Epithelial cell of esophagus (primary cell): ENCODE measurements around the gene CCNL1.
A peak's percentile ranks its signal among the peaks of the same experiment; 100 is the strongest.
"Not testable (repeated sequence)": the region's sequence is repeated elsewhere in the genome, so short reads cannot be mapped to it uniquely, and the experiment has no call there.

Experiments used
- DNase-seq: peaks from one replicate; pipeline ENCODE4 v3.0.0; 2010; ENCODE audit warnings: low read depth
- H3K4me3 ChIP-seq: 2 replicates; pipeline ENCODE4 v1.5.1; 2011; ENCODE audit warnings: mild to moderate bottlenecking, low read length, control low read depth
- CTCF ChIP-seq: IDR thresholded peaks from 2 replicates; pipeline ENCODE4 v1.5.1; 2011; ENCODE audit warnings: low read depth, mild to moderate bottlenecking, low read length, control low read depth, inconsistent platforms; ENCODE audit not compliant: insufficient read depth; ENCODE audit errors: missing control alignments

CCNL1 gene

GRCh38 chr3:157190380-157190872, 30.5 kb upstream of the CCNL1 start:
- peak; percentile 13 for DNase-seq
- no peak for TF ChIP-seq CTCF
- H3K4me3 ChIP-seq = no peak overlapping the region

DNA sequence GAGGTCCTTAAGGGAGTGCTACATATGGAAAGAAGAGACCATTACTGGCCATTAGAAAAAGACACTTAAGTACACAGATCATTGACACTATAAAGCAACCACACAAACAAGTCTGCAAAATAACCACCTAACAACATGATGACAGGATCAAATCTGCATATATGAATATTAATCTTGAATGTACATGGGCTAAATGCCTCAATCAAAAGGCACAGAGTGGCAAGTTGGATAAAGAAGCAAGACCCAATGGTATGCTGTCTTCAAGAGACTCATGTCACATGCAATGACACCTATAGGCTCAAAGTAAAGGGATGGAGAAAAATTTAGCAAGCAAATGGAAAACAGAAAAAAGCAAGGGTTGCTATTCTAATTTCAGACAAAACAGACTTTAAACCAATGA, 28.4 kb upstream of the CCNL1 start:
- TF ChIP-seq CTCF = no peak
- H3K4me3 ChIP-seq = no peak overlapping the region
- DNase-seq = no peak

DNA sequence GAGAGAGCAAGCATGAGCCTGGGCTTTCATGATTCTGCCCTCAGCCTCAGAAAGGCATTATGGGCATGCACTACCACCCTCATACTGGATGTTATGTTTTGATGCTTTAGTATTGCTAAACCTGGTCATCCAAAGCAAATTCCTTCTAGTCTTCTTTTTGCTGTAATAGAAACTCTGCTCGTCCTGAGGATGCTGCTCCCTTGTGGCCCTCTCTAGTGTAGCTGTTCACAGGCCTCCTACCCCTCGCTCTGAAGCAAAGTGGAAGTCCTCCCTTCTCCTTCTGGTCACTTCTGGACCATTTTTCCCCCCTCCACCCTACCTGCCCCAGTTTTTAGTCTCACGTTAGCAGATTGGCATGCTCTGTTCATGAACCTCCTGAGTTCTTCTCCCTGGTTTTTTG, 22.9 kb upstream of the CCNL1 start:
- TF ChIP-seq CTCF = peak; percentile 8
- DNase-seq = no peak
- H3K4me3 ChIP-seq = no peak overlapping the region

- no peak overlapping the region for H3K4me3 ChIP-seq
- DNase-seq = no peak
- TF ChIP-seq CTCF = no peak
These were observed 20.3 kb upstream of the CCNL1 start for GRCh38 chr3:157180262-157180661.

DNA sequence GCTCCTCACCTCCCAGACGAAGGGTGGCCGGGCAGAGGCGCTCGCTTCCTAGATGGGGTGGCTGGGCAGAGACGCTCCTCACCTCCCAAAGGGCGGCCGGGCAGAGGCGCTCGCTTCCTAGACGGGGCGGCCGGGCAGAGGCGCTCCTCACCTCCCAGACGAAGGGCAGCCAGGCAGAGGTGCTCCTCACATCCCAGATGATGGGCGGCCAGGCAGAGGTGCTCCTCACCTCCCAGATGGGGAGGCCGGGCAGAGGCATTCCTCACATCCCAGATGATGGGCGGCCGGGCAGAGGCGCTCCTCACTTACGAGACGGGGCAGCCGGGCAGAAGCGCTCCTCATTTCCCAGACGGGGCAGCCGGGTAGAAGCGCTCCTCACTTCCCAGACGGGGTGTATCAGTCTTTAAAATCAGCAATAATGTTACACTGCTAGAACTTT, 19.4 kb upstream of the CCNL1 start:
- no peak overlapping the region for H3K4me3 ChIP-seq
- DNase-seq = no peak
- no peak for TF ChIP-seq CTCF

- not testable (repeated sequence) for DNase-seq
These were observed 18.8 kb upstream of the CCNL1 start for GRCh38 chr3:157178503-157179364.

DNA sequence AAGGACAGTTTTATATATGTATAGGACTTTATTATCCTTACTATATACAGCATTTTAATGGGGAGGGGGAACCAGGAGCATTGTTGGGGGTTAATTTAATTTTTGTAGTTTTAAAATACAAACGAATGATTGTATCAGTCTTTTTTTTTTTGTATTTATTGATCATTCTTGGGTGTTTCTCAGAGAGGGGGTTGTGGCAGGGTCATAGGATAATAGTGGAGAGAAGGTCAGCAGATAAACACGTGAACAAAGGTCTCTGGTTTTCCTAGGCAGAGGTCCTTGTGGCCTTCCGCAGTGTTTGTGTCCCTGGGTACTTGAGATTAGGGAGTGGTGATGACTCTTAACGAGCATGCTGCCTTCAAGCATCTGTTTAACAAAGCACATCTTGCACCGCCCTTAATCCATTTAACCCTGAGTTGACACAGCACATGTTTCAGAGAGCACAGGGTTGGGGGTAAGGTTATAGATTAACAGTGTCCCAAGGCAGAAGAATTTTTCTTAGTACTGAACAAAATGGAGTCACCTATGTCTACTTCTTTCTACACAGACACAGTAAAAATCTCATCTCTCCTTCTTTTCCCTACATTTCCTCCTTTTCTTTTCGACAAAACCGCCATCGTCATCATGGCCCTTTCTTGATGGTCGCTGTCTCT, 18.0 kb upstream of the CCNL1 start:
- not testable (repeated sequence) for H3K4me3 ChIP-seq, DNase-seq

More at GRCh38 chr3:157178503-157179364, 18.8 kb upstream of the CCNL1 start:
- H3K4me3 ChIP-seq = not testable (repeated sequence)

DNA sequence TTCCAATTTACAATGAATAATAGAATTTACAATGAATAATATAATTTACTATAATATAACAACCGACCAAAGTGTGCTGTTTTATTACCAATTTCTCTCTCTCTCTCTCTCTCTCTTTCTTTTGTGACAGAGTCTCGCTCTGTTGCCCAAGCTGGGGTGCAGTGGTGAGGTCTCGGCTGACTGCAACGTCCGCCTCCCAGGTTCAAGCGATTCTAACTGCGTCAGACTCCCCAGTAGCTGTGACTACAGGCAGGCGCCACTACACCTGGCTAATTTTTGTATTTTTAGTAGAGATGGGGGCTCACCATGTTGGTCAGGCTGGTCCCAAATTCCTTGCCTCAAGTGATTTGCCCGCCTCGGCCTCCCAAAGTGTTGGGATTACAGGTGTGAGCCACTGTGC, 17.0 kb upstream of the CCNL1 start:
- DNase-seq = no peak
- no peak for TF ChIP-seq CTCF
- no peak overlapping the region for H3K4me3 ChIP-seq
